GM19455 (cell line): ENCODE measurements around the gene SLIT3.
"Not testable (repeated sequence)": the region's sequence is repeated elsewhere in the genome, so short reads cannot be mapped to it uniquely, and the experiment has no call there.

Experiments
- ATAC-seq: cut with Tn5 transposase; IDR thresholded peaks from one replicate; pipeline ENCODE4 v1.9.1; 2021; ENCODE audit not compliant: unreplicated experiment

SLIT3 gene

GRCh38 chr5:168753691-168754254 lies 547.2 kb downstream of the SLIT3 start:
- no peak for ATAC-seq

GRCh38 chr5:168752416-168753190 lies 548.3 kb downstream of the SLIT3 start:
- no peak for ATAC-seq

GRCh38 chr5:168752012-168752411 lies 548.9 kb downstream of the SLIT3 start:
- no peak for ATAC-seq

- no peak for ATAC-seq
These were observed 550.0 kb downstream of the SLIT3 start for GRCh38 chr5:168750926-168751325.

GRCh38 chr5:168749391-168750100 lies 551.4 kb downstream of the SLIT3 start:
- ATAC-seq: no peak

- ATAC-seq: peak; percentile 68
These were observed 552.8 kb downstream of the SLIT3 start for GRCh38 chr5:168747987-168748777.

GRCh38 chr5:168746893-168747640 lies 553.9 kb downstream of the SLIT3 start:
- ATAC-seq: no peak

- not testable (repeated sequence) for ATAC-seq
These were observed 554.6 kb downstream of the SLIT3 start for GRCh38 chr5:168746126-168746892.

- ATAC-seq: no peak
These were observed 557.3 kb downstream of the SLIT3 start for GRCh38 chr5:168743617-168744016.

- not testable (repeated sequence) for ATAC-seq
These were observed 558.6 kb downstream of the SLIT3 start for GRCh38 chr5:168742311-168742710.

GRCh38 chr5:168740811-168741213 lies 560.1 kb downstream of the SLIT3 start:
- no peak for ATAC-seq

- no peak for ATAC-seq
These were observed 560.7 kb downstream of the SLIT3 start for GRCh38 chr5:168740092-168740800.

GRCh38 chr5:168737066-168737465 lies 563.9 kb downstream of the SLIT3 start:
- no peak for ATAC-seq

- ATAC-seq: no peak
These were observed 564.6 kb downstream of the SLIT3 start for GRCh38 chr5:168736281-168736831.

GRCh38 chr5:168734620-168735300 lies 566.2 kb downstream of the SLIT3 start:
- ATAC-seq: no peak

- ATAC-seq: no peak
These were observed 566.8 kb downstream of the SLIT3 start for GRCh38 chr5:168734119-168734518.

GRCh38 chr5:168728546-168729211 lies 572.3 kb downstream of the SLIT3 start:
- no peak for ATAC-seq

GRCh38 chr5:168727547-168727946 lies 573.4 kb downstream of the SLIT3 start:
- ATAC-seq: no peak
